Measurements from ENCODE around the gene SPSB2.

DNA sequence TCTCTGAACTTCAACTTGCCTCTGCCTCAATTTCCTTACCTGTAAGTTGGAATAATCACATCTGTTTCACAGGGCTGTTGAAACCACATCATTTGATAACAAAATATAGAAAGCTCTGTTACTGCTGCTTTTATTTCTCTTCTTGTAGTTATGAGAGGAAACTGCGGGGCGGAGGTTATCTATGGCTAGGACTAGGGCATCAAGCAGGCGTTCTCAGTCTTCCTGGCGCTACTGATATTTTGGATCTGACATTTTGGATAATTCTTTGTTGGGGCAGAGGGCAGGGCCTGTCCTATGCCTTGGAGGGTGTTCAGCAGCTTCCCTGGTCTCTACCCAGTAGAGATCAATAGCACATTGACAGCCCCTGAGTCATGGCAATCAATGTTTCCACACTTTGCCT is 41.0 kb downstream of the SPSB2 start:
- TF ChIP-seq GATA3 (IDR thresholded peaks at IDR 0.05; ENCODE audit: low read depth, low read length) (no peak), GATA2 (IDR thresholded peaks at IDR 0.05; ENCODE audit: low read depth, low read length) (no peak)
